Left cardiac atrium (tissue), 4 donors: ENCODE measurements around the gene DCP1B. TPM values are rescaled to one million over a fixed set of nuclear protein-coding genes. Genes with fewer than 3 reads are reported as not detected.

Experiments used
- ATAC-seq, 2 donors: fragments of 200-7000 bp; cut with Tn5 transposase; one replicate each; pipeline ENCODE4 v1.9.1; 2020; ENCODE audit warnings: mild to moderate bottlenecking in 2 of 2, moderate library complexity in 2 of 2
- DNase-seq: peaks from one replicate; pipeline ENCODE4 v3.0.0-alpha.2; 2020
- intact Hi-C, 2 donors: fragments of 100-400 bp; cut with DNase I; formaldehyde crosslinking; loops; one replicate each; pipeline versions ENCODE4 v1.14.1 to v1.15.1; 2022 to 2023
- total RNA-seq, 2 donors: library from RNA; stranded (reverse); fragmentation: NEBNext Ultra II Directional; extraction: Animal tissue kit (Norgen Biotek cat#: 25700); gene quantifications; one replicate each; pipeline ENCODE4 v1.2.1, GENCODE V29; 2021
- donor health status: DM: no; HTN: yes; CAD: no.
- donor health status: DM: no; HTN: yes; CAD: no; lungs with severe emphysema.
- donor health status: DM: yes; HTN: yes; CAD: no.
- donor health status: Dilated cardiomyopathy.

The DCP1B gene
- total RNA-seq, 2 donors from 2014 or later: 3.1 to 3.7 TPM

- intact Hi-C loops: no loop called here
- ATAC-seq (no peak), DNase-seq (no peak)
Observed at GRCh38 chr12:1914114-1914911, 89.9 kb downstream of the DCP1B start.

DNA sequence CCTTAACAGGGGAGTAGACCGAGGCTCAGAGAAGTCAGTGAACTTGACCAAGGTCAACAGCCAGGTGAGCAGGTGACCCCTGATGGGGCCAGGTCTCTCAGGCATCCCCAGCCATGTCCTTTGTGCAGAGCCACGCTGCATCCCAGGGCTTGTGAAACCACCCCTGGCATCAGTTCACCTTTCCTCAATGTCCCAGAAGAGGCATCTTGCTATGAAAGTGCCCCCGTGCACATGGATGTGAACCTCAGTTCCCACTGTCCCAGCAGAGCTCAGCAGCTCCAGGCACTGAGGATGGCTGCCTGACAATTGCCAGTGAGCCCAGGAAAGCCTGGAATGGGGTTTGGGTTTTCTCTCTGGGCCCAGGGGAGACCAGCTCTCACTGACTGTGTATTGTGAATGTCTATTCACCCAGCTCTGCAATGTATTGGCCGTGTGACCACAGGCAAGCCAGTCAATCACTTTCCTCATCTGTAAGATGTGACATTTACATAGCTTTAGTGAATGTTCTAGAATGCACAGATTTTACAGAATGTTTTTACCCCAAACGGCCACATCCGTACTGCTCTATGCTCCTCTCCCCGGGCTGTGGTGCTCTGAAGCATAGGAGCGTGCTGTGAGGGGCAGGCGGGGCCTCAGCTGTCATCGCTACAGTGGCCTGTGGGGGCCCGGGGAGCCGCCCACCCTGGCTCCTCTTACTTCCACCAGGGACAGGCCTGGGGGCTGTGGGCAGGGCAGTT lies 90.7 kb downstream of the DCP1B start:
- intact Hi-C loops: no loop called here
- no peak for DNase-seq
- no peak for ATAC-seq

DNA sequence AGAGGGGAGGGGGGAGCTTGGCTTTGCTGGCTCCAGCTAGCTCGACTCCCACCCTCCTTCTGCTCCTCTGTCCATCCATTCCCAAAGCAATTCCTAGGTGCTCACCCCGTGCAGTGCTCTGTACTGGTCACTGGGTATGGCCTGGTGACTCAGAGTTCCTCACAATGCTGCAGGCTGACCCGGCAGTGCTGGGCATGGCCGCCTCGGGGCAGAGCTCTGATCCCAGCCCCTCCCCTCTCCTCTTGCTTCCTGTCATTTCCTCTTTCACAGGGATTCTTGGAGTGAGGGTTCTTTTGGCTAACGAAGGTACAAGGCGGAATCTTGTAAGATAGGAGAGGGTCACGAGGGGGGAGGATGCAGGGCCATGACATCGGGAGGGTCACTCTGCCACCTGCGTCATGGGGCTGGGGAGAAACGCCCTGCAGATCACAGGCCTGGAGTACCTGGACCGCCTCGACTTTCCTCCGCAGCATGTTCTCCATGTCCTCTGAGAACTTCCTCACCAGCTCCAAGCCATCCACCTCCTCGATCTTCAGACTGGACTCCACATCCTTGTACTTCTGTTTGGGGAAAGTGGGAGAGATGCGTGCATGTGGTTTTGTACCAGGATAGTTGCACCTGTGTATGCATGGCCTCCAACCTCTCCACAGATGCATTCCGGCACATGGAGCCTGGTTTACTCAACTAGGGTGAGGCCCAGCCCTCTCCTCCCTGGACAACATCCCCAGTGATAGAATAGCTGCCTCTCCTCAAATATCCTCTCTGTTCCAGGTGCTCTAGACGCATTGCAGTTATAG lies 91.5 kb downstream of the DCP1B start:
- no peak for ATAC-seq
- intact Hi-C loops: no loop called here
- no peak for DNase-seq

GRCh38 chr12:1911598-1912575 lies 92.4 kb downstream of the DCP1B start:
- DNase-seq: no peak
- ATAC-seq: no peak
- intact Hi-C loops: no loop called here

GRCh38 chr12:1910468-1910867 lies 93.8 kb downstream of the DCP1B start:
- DNase-seq (no peak), ATAC-seq (no peak)
- intact Hi-C loops: no loop called here

GRCh38 chr12:1908758-1909157 lies 95.5 kb downstream of the DCP1B start:
- intact Hi-C loops: no loop called here
- ATAC-seq (no peak), DNase-seq (no peak)

- intact Hi-C loops: no loop called here
- ATAC-seq (peak in 1 of 2 donors; percentile 42), DNase-seq (no peak)
Observed at GRCh38 chr12:1907652-1908611, 96.3 kb downstream of the DCP1B start.

DNA sequence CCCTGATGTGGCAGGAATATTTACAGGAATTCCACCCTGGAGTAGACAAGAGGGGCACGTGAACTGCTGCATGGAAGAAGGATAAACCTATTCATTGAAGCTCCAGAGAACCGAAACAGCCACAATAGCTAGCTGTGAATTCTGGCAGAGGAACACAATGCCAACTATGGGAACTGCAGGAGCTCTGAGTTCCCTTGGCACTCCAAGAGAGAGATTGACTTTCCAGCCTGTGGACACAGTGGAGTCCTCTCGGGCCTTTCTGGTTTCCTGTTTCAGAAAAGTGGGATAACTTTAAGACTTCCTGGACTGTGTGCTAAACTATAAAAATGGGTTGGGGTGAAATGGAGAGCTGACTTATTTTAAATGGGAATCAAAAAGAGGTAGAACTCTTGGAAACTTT lies 97.7 kb downstream of the DCP1B start:
- ATAC-seq (peak in 1 of 2 donors; percentile 72), DNase-seq (no peak)
- intact Hi-C loops: no loop called here

DNA sequence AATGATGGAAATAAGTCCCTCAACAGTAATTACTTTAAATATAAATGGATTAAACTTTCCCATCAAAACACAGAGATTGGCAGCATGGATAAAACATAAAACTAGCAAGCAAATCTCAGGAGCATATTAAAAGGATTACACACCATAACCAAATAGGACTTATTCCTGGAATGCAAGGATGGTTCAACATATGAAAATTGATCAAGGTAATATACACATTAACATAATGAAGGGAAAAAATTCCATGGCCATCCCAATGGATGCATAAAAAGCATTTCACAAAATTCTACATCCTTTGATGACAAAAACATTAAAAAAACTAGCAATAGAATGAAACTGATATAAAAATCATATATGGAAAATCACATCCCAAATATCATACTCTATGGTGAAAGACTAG lies 99.4 kb downstream of the DCP1B start:
- no peak for DNase-seq
- intact Hi-C loops: no loop called here
- no peak for ATAC-seq

- intact Hi-C loops: no loop called here
- ATAC-seq: no peak
- no peak for DNase-seq
Observed at GRCh38 chr12:1896964-1897363, 107.3 kb downstream of the DCP1B start.

Other genes starting within 250 kb of the DCP1B start
- not detected for gene LRTM2, start 183.9 kb downstream of the DCP1B start, total RNA-seq
- 1 to 10 TPM; 1.7 to 2.6 TPM for gene CACNA2D4, start 85.8 kb downstream of the DCP1B start, total RNA-seq
- 100 to 1,000 TPM in 1 of 2 donors, 10 to 100 TPM in 1; 99.2 to 127 TPM for gene CACNA1C, start 48.5 kb upstream of the DCP1B start, total RNA-seq